8988T (cell line): Measurements from ENCODE around the gene PHTF2.

Experiments
- DNase-seq: peaks from one replicate; pipeline ENCODE4 v3.0.0; 2011

Gene PHTF2

GRCh38 chr7:77885155-77885554 lies 86.6 kb downstream of the PHTF2 start:
- no peak for DNase-seq

- no peak for DNase-seq
These were observed 89.0 kb downstream of the PHTF2 start for GRCh38 chr7:77887567-77887966.

GRCh38 chr7:77888998-77889397 lies 90.4 kb downstream of the PHTF2 start:
- no peak for DNase-seq

- no peak for DNase-seq
These were observed 95.2 kb downstream of the PHTF2 start for GRCh38 chr7:77893813-77894212.

- DNase-seq: no peak
These were observed 96.1 kb downstream of the PHTF2 start for GRCh38 chr7:77894574-77895091.

GRCh38 chr7:77895905-77896304 lies 97.3 kb downstream of the PHTF2 start:
- DNase-seq: no peak

- no peak for DNase-seq
These were observed 98.5 kb downstream of the PHTF2 start for GRCh38 chr7:77897004-77897547.

GRCh38 chr7:77899516-77899915 lies 100.9 kb downstream of the PHTF2 start:
- no peak for DNase-seq

- DNase-seq: no peak
These were observed 105.0 kb downstream of the PHTF2 start for GRCh38 chr7:77903597-77903996.

- no peak for DNase-seq
These were observed 105.7 kb downstream of the PHTF2 start for GRCh38 chr7:77904252-77904651.

GRCh38 chr7:77907281-77907680 lies 108.7 kb downstream of the PHTF2 start:
- DNase-seq: no peak

GRCh38 chr7:77908664-77909063 lies 110.1 kb downstream of the PHTF2 start:
- DNase-seq: no peak

GRCh38 chr7:77910124-77910523 lies 111.6 kb downstream of the PHTF2 start:
- DNase-seq: no peak

- no peak for DNase-seq
These were observed 113.7 kb downstream of the PHTF2 start for GRCh38 chr7:77912293-77912692.

GRCh38 chr7:77913977-77914607 lies 115.5 kb downstream of the PHTF2 start:
- no peak for DNase-seq

- DNase-seq: no peak
These were observed 119.1 kb downstream of the PHTF2 start for GRCh38 chr7:77917500-77918262.

GRCh38 chr7:77918676-77919075 lies 120.1 kb downstream of the PHTF2 start:
- no peak for DNase-seq

- no peak for DNase-seq
These were observed 124.8 kb downstream of the PHTF2 start for GRCh38 chr7:77923419-77923818.

GRCh38 chr7:77930496-77930895 lies 131.9 kb downstream of the PHTF2 start:
- DNase-seq: no peak

GRCh38 chr7:77931841-77932240 lies 133.3 kb downstream of the PHTF2 start:
- no peak for DNase-seq

- no peak for DNase-seq
These were observed 134.8 kb downstream of the PHTF2 start for GRCh38 chr7:77933394-77933793.

- no peak for DNase-seq
These were observed 137.2 kb downstream of the PHTF2 start for GRCh38 chr7:77935652-77936348.

- no peak for DNase-seq
These were observed 142.1 kb downstream of the PHTF2 start for GRCh38 chr7:77940647-77941046.

GRCh38 chr7:77942431-77942830 lies 143.9 kb downstream of the PHTF2 start:
- DNase-seq: no peak
